Measurements from ENCODE around the gene SRRM3. TPM values are rescaled to one million over a fixed set of nuclear protein-coding genes. Genes with fewer than 3 reads are reported as not detected.
"Not testable (repeated sequence)": the region's sequence is repeated elsewhere in the genome, so short reads cannot be mapped to it uniquely, and the experiment has no call there.

SRRM3 gene
- polyA plus RNA-seq, 3 donors, result 1.9 to 9.4 (median 1.9) TPM

DNA sequence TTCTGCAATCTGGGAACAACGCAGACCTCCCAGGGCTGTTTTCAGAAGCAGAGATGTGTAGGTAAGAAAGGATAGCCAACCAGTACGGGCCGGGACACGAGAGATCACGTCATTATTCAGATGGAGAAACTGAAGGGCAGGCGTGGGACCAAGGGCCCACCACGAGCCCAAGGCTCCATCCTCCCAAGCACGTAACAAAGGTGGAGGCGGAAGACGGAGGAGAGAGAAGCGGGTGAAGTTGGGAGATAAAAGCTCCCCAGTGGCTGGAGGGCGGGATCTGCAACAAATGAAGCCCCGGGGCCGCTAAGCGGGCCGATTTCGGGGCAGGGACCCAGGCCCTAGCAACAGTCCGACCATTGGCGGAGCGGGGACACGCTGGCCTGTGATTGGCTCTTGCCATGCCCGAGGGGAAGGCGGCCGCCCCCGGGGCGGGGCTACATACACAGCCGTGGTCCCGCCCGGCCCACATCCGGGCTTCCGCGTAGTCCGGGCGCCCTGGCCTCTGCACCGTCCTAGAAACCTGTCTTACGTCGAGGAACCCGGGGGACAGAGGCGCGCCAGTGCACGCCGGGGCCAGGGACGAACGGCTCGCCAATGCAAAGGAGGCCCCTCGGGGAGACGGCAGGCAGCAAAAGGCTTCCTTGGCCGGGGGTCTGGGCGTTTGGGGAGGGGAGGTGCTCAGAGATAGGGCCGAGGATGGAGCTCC lies 116.2 kb downstream of the SRRM3 start:
- 0 to 1% (median 1%) methylated on average over 47 to 50 of the region's 50 CpGs for WGBS, 3 donors
- no peak overlapping the region for H3K27ac ChIP-seq (ENCODE audit: low read depth, low read length)

DNA sequence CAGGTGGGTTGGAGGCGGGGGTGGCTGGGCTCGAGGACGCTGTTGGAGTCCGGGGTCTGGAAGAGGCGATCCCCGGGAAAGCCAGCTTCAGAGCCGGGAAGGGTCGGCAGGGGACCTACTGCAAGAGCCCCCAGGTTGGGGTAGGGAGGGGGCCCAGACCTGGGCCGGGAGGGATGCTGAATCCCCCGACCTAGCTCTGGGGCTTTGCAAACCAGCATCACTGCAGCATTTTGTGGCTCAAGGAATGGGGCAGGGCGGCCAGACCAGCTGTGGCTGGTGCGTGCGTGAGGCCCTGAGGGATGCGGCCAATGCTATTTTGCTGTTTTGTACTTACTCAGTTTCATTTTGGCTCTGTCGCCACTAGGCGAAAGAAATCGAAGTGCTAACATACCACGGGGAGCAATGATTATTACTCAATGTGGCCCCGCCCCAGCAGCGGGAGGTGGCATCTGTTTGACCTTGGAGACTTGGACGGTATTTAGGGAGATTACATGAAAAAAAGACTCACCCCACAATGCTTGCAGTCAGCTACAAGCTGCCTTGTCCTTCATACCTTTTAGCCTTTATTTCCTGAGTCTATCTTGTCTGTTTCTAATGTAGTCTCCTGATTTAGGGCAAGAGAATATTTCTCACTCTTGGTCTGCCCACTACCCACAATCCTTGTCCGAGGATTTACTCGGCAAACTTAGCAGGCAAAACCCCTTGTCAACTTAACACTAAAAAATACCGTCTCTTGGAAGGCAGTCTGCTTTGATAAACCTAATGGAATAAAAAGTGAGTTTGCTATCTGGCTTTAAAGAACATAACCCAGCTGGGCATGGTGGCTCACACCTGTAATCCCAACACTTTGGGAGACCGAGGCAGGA lies 117.0 kb downstream of the SRRM3 start:
- no peak overlapping the region for H3K27ac ChIP-seq (ENCODE audit: low read depth, low read length)
- WGBS, 3 donors, result 3 to 5% (median 5%) methylated on average over 25 of the region's 25 CpGs

DNA sequence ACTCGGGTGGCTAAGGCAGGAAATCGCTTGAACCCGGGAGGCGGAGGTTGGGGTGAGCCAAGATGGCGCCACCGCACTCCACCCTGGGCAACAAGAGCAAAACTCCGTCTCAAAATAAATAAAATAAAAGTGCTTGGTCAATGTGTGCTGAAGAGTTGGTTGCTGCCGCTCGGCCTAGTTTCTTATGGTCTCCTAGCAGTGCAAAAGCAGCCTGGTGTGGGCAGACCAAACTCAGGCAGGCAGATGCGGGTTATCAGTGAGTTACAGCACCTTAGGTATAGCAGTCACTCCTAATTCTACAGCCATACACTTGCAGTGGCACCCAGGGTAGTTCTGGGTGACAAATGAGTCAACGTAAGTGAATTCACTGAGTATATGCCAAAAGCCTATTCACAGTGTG lies 123.4 kb downstream of the SRRM3 start:
- 94 to 97% (median 97%) methylated on average over 11 of the region's 11 CpGs for WGBS, 3 donors
- H3K27ac ChIP-seq (ENCODE audit: low read depth, low read length), result no peak overlapping the region

DNA sequence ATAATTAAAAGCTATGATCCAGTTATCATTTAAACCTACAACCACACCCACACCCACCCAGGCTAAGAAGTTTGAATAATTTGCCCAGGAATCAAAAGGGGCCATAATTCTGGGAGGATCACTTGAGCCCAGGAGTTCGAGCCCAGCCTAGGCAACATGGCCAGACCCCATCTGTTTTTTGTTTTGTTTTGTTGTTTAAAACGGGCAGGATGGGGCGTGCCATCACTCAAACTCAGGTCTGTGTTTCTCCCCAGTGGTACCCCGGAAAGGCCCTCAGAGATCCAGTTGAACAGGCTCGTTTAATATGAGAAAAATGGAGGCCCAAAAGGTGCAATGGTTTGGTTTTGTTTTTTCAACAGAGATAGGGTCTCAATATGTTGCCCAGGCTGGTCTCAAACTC lies 124.1 kb downstream of the SRRM3 start:
- no peak overlapping the region for H3K27ac ChIP-seq (ENCODE audit: low read depth, low read length)
- WGBS, 3 donors, result 86 to 96% (median 91%) methylated on average over 5 of the region's 5 CpGs

DNA sequence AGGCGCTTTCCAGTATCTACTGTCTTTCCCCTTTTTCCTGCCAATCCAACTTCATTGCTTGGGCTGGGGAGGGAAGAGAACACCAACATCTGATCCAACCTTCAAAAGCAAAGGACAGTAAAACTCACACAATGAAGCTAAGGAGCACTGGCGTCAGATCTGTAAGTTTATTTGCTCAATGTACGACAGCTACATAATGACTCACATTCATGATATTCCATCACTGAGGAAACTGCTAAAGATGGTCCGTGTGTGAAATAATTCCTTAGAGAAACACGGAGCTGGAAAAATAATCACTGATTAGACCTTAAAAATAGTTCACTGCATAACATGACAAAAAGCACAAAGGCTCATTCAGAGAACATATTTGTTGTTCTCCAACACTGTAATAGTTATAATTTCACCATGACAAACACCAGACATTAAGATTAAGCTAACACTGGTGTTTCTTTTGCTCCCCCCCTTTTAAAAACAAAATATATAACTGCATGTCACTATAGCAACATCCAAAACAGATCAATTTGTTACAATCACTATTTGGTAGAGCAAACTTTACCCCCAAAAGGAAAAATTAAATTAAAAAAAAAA lies 125.0 kb downstream of the SRRM3 start:
- 35 to 66% (median 61%) methylated on average over 5 of the region's 5 CpGs for WGBS, 3 donors
- H3K27ac ChIP-seq (ENCODE audit: low read depth, low read length), result no peak overlapping the region

DNA sequence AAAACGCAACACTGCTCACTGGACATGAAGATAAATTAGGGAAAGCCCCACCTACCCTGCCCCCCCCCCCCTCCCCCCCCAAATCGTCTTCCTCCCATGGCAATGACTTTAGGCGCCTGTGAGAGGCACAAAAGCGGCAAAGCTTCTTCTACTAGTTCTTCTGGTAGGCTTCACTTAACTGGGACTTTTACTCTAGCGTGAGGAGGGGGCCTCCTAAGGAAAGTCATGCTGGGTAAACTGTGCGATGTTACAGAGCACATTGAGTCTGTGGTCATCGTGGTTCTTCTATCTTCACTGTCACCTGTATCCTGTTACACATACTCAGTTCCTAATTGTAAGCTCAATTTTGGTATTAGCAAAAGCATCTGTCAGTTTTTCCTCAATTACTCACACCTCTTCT lies 125.9 kb downstream of the SRRM3 start:
- no peak overlapping the region for H3K27ac ChIP-seq (ENCODE audit: low read depth, low read length)
- 35 to 46% (median 40%) methylated on average over 7 of the region's 7 CpGs for WGBS, 3 donors

DNA sequence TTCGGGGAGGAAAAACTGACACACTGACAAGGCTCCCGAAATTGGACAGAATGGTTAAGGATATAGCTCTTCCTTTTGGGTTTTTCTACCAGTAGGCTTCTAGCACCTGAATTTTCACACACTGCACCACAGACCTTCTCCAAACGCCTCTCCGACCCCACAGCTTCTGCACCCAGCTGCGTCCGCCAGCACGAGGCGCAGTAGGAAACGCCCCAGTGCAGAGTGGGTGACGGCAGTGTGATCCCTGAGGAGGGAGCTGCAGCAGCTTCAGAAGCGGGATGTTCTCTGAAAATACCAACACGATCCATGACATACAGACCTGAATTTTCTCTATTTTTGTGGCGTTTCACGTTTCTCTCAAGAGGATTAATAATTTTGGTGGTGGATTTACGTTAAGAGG lies 126.7 kb downstream of the SRRM3 start:
- H3K27ac ChIP-seq (ENCODE audit: low read depth, low read length), result no peak overlapping the region

DNA sequence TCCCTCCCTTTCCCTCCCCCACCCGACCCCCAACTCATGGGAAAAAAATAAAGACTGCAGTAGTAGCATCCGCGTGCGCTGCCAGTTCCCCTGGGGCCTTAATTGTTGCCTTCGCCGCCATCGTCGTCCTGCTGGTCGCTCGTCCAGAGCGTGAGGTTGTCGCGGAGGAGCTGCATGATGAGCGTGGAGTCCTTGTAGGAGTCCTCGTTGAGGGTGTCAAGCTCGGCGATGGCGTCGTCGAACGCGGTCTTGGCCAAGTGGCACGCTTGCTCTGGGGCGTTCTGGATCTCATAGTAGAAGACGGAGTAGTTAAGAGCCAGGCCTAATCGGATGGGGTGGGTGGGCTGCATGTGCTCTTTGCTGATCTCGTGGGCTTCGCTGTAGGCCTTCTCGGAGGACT lies 127.8 kb downstream of the SRRM3 start:
- 91 to 95% (median 94%) methylated on average over 29 of the region's 29 CpGs for WGBS, 3 donors
- no peak overlapping the region for H3K27ac ChIP-seq (ENCODE audit: low read depth, low read length)

More for the DNA sequence above, 126.7 kb downstream of the SRRM3 start:
- WGBS, 3 donors, result 60 to 84% (median 69%) methylated on average over 15 of the region's 15 CpGs

DNA sequence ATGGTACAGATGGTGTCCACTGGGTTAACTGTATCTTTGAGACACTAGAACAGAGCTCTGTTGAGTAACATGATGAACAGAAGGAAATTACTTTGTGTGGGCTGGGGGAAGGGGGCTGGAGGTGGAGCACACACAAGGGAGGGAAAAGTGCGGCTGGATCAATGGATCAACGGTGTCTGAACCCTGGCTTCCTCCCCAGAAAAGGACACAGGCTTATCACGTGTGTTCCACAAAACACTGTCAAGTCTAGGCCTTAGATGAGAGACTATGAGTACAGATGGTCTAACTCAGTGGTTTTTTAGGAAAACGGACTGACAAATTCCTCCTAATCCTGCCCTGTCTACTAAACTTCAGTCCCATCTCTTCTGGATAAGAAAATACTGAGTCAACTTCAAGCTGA lies 128.6 kb downstream of the SRRM3 start:
- 39 to 50% (median 45%) methylated on average over 4 of the region's 4 CpGs for WGBS, 3 donors
- no peak overlapping the region for H3K27ac ChIP-seq (ENCODE audit: low read depth, low read length)

DNA sequence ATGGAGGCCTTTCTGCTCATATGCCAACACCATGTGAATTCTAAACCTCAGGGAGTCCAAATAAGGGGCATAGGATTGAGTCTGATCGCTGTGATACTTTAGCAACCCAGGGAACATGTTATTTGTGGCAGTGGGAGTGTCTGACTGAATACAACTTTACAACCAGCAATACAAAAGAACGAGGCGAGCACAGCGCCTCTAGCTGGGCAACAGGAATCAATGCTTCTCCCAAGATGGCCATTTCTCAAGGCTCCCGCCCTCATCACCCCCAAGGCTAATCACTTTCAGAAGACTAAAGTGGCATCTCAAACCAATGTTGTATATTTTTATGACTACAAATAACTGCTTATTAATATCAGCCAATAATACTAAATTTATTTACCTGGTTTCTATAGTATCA lies 129.0 kb downstream of the SRRM3 start:
- 85 to 96% (median 89%) methylated on average over 5 of the region's 5 CpGs for WGBS, 3 donors
- H3K27ac ChIP-seq (ENCODE audit: low read depth, low read length), result no peak overlapping the region

DNA sequence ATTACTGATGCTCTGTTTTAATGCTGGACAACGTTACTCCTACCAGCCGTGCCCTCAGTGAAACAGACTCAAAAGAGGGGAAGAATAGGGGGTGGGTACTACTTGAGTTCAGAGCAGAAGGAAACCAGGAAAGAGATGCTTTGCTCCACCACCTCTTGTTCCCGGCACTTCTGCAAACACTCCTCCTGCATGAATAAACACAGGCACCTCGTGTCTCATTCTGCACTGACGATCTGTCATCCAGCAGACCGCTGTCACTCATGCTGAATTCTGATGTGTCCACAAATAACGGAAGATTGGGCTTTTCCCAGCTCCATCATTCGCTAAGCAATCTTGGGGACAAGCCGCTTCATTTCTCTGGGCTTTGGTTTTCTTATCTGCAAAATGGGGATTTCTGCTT lies 130.4 kb downstream of the SRRM3 start:
- WGBS, 3 donors, result 57 to 59% (median 59%) methylated on average over 9 of the region's 9 CpGs
- no peak overlapping the region for H3K27ac ChIP-seq (ENCODE audit: low read depth, low read length)

DNA sequence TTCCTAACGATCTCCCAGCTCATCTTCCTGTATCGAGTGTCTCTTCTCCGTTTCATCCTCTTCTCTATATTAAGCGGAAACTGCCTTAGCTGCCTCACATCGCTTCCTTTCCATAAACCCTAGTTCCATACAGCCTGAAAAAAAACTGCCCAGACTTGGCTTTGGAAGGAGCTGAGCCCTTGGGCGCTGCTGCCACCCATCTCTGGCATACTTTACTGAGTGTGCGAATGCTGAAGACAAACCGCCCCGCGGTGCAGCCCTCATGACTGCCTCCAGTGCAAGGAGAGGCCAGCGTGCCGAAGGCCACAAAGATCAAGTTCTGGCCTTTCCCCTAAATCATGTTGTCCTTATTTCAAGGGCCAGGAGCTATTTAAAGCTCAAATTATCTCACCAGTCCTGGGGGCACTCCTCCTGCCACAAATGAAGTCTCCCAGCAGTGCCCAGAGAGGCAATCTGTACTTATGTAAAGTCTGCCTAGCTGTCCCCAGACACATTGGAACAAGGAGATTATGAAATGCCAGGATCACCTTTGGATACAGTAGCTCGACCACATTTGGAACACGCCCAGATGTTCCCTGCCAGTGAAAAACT lies 131.9 kb downstream of the SRRM3 start:
- H3K27ac ChIP-seq (ENCODE audit: low read depth, low read length), result no peak overlapping the region

DNA sequence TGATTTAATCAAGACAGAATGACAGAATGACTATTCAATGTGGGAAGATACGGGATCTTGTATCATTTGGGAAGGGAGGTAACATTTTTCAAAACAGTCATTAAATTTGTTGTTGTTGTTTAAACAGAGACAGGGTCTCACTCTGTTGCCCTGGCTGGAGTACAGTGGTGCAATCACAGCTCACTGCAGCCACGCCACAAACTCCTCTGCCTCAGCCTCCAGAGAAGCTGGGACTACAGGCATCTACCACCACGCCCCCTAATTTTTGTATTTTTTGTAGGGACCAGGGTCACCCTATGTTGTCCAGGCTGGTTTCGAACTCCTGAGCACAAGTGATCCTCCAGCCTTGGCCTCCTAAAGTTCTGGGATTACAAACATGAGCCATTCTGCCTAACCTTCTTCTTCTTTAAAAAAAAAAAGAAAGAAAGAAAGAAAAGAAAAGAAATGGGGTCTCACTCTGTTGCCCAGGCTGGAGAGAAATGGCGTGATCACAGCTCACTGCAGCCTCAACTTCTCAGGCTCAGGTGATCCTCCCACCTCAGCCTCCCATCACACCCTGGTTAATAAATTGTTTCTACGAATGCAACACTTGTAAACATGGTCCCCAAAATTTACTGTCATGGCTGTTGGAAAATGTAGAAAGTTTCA lies 132.7 kb downstream of the SRRM3 start:
- H3K27ac ChIP-seq (ENCODE audit: low read depth, low read length), result no peak overlapping the region
- 76 to 86% (median 78%) methylated on average over 6 of the region's 6 CpGs for WGBS, 3 donors

More for the DNA sequence above, 131.9 kb downstream of the SRRM3 start:
- WGBS, 3 donors, result 40 to 44% (median 41%) methylated on average over 14 of the region's 14 CpGs

DNA sequence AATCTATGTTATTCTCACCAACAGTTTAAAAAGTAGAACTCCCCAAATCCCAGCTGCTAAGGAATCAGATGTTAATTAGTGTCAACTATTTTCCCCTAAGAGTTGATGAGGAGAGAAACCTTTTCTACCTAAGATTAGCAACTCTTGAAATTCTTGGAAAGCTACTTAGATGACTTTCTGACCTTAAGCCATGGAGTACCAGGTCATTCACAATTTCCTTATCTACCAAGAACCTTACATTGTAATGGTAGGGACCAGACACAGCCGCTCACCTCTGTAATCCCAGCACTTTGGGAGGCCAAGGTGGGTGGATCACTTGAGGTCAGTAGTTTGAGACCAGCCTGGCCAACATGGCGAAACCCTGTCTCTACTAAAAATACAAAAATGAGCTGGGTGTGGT lies 133.7 kb downstream of the SRRM3 start:
- H3K27ac ChIP-seq (ENCODE audit: low read depth, low read length), result not testable (repeated sequence)
- WGBS, 3 donors, result 90 to 97% (median 96%) methylated on average over 2 of the region's 2 CpGs

DNA sequence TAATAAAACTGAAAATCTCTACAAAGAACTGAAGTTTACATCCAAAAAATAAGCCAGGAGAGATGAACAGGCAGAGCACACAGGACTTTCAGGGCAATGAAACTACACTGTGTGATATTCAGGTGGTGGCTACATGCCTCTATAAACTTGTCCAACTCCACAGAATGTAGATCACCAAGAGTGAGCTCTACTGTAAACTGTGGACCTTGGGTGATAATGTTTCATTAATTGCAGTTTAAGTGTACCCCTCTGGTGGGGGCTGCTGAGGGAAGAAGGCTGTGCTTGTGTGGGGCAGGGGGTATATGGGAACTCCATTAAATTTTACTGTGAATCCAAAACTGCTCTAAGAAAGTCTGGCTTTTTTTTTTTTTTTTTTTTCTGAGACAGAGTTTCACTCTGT lies 134.4 kb downstream of the SRRM3 start:
- H3K27ac ChIP-seq (ENCODE audit: low read depth, low read length), result no peak overlapping the region
